GM19099 (cell line): Measurements from ENCODE around the gene ABCC8.

Experiments used
- POLR2A ChIP-seq: IDR thresholded peaks from 3 replicates; pipeline ENCODE4 v1.6.1; 2011; ENCODE audit warnings: low read depth; ENCODE audit not compliant: insufficient read length; ENCODE audit errors: extremely low read depth

ABCC8 gene

GRCh38 chr11:17476317-17477083 lies at the start of gene ABCC8:
ABCC8 (minus strand) TSS chr11:17476845; CDS start chr11:17476776, 69 bp downstream.
- no peak for TF ChIP-seq POLR2A

DNA sequence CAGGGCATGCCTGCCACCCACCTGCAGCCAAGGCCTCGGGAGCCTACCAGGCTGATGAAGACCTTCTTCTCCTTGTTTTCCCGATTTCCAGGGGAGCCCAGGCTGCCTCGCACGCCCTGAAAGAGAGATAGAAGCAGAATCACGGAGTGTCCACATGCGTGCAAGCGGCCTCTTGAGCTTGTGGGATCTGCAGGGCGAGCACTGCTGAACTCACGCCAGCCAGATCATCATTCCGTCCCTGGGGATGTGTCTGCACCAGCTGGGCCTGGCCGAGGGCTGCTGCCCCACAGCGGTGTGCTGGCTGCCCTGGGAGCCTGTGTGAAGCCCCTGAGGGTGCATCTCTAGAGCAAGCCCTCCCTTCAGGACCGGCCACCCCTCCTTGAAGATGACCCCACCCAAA lies 49.7 kb upstream of the ABCC8 start:
- no peak for TF ChIP-seq POLR2A

DNA sequence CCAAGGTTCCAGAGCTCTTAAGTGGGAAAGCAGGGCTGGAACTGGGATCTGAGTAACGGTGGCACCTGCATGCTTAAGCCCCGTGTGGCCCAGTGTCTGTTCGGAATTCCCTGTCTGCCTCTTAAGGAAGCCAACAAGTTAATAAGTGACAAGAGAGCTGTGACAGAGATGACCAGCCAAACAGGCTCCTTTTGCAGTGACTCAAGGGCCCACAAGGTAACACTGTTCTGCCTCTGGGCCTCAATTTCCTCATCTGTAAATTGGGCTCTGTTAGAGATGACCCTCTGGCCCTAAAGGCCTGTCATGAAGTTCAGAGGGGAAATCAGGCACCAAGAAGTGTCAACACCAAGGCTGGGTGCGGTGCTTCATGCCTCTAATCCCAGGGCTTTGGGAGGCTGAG lies 48.9 kb upstream of the ABCC8 start:
- TF ChIP-seq POLR2A = no peak

GRCh38 chr11:17524221-17524620 lies 47.6 kb upstream of the ABCC8 start:
- no peak for TF ChIP-seq POLR2A

GRCh38 chr11:17522655-17523054 lies 46.0 kb upstream of the ABCC8 start:
- no peak for TF ChIP-seq POLR2A

DNA sequence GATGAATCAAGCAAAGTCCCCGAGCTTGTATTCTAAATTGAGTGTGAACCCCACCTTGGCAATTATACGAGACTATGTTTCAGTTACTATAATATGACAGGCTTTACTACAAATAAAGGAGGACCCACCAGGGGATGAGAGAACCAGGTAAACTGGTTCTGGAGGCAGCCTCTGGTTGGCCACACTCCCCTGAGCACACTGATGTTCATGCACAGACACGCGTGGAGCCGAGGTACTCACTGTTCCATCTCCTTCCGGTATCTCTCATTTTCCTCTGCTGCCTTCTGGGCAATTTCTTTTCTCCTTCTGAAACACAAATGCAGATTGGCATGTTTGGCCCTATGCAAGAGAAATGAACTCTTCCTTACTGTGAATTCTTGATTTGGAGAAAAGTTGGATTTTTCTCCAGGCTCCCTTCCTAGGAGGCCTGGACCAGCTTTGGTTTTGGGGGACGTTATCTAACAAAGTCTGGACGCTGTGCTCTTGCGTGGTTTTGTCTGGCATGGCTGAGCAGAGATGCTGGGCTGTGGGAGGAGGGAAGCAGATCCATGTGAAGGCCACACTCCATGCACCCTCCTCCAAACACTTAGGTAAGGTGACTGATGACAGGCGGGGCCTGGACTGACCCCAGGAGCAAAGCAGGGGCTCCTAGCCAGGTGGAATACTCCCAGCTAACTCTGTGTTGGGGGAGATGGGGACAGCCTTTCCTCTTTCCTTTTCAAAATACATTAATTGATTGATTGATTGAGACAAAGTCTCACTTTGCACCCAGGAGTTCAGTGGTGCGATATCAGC lies 44.7 kb upstream of the ABCC8 start:
- TF ChIP-seq POLR2A = no peak

DNA sequence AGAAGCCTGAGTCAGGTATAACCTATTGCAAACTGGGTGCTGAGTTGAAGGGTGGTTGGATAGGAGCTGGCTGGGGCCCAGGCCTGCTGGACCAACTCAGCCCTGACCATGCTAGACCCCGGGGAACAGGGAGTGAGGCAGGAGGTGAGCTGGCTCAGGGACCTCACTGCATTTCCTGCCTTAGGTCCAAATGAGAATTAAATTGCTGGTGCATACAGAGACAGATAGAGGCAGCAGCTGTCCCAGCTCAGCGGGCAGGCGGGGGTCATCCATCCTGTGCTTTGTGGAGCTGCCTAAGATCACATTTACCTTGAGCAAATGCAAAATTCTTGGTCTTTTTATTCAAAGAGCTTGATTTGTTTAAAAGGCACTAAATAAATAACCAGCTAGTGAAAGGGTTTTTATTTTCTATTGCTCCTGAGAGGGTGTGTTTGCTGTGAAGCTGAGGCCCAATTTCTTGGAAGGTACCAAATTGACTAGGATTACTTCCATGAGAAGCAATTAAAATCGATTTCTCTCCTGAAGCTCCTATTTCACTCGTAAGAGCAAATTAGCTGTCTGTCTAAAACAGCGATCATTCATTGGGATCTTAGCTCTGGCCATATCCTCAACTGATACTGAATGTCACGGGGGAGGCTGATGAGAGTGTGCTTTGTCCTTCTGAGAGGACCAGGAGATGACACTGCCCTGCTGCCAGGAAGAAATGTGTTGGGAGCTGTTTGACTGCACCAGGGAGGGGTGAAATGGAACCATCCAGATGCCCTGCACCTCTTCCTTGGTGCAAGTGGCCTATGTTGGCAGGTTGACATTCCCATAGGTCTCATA lies 42.6 kb upstream of the ABCC8 start:
- TF ChIP-seq POLR2A = no peak

DNA sequence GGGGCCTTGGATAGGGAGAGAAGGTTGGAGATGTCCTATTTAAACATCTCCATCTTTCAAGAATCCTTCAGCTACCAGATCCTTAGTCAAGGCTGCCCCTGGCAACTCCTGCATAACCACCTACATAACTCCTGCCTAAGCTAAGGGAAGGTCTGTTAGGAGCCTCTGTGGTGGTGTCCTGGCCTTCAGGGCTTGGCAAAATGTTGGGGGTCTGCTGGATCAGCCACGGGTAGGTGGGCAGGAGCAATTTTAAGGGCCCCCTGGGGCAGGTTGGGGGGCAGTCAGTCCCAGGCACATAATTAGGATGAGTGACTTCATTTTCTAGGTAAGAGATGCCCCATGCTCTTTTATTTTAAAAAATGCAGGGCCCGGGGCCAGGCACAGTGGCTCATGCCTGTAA lies 41.7 kb upstream of the ABCC8 start:
- no peak for TF ChIP-seq POLR2A

DNA sequence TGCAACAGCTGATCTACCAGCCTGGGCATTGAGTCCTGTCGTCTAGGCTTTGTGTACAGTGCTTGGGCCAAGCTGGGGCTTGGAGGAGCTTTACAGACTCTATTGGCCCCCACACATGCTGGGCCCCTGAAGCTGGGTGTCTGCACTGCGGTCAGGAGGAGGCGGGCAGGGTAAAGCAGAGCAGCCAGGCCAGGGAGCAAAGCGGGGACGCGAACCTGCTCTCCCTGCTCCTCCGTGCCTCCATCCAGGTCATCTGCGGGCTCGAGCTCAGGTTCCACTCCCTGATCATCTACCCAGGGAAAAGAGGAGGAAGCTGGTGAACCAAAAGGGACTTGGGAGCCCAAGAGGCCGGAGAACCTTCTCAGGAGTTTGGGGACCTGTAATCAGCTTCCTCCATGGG lies 40.5 kb upstream of the ABCC8 start:
- TF ChIP-seq POLR2A = no peak

- TF ChIP-seq POLR2A = no peak
Observed at GRCh38 chr11:17516551-17517150, 40.0 kb upstream of the ABCC8 start.

DNA sequence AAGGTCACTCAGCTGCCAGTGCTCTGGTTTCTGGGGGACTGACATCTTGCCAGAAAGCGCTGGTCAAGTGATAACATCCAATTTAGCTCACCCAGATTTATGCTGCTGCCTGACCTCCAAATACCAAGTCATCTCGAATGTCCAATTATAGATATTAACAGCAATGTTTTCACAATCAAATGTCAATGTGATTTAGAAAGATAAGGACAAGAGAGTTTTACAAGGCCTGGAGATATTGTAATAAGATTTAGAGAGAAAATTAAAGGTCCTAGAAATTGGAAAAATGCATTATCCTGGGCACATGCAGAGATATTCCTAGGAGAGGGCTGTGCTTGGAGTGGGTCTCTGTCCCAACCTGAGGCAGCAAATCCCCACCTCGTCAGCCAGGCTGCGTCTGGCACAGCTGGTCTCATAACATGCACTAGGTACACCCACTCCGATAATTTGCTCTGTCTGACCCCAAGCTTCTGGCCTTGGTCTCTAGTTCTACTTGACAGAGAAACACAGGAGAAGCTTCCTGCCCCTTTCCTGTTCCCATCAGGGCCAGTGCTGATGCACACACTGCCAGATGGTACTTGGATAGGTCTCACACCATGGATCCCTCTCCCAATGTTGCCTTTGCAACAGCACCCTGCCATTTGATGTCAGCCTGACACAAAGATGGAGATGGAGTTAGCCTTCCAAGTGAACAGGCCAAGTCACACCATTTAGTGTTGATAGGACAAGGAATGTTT lies 39.0 kb upstream of the ABCC8 start:
- TF ChIP-seq POLR2A = no peak

DNA sequence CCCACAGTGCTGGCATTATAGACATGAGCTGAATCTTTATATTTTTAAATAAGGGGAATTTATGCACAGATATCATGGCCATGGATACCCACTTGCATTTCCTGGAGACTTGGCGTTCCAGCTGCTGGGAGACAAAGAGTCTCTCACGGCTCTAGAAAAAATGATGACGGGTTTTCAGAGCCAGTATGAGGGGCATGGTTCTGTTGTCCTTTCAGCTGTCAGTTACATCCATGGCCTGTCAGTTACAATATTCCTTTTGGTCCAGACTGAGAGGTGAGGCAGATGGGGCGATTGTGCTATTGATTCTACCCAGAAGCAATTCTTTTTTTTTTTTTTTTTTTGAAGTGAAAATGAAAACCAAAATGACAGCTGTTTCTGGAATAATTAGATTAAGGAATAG lies 37.8 kb upstream of the ABCC8 start:
- no peak for TF ChIP-seq POLR2A

DNA sequence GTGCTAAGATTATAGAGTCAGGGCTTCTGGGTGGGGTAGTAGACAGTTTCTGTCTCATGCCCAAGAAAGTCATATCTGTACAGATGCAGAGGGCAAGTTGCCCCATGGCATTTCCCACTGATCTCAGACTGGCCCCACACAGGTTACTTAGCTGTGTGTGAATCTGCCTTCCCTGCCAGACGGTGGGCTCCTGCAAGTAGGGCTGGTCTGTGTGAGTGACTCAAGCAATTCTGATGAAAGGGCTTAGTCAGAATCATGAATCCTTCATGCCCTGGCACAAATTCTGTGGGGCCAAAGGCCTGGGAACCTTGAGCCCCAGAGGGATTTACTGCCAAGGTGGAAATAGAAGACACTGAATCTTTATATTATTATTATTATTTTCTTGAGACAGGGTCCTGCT lies 37.2 kb upstream of the ABCC8 start:
- no peak for TF ChIP-seq POLR2A

GRCh38 chr11:17512101-17512500 lies 35.5 kb upstream of the ABCC8 start:
- no peak for TF ChIP-seq POLR2A
